HCT116 (cell line): ENCODE results near the gene MGAT4A. TPM values are rescaled to one million over a fixed set of nuclear protein-coding genes. Genes with fewer than 3 reads are reported as not detected.

Experiments used
- ATAC-seq: fragments of 200-7000 bp; cut with Tn5 transposase; 2 replicates; pipeline ENCODE4 v1.9.1; 2020; ENCODE audit warnings: mild to moderate bottlenecking, moderate library complexity
- BruUV-seq: library from RNA; stranded (reverse); fragments of 400-500 nt; replicated peaks from 2 replicates; lab custom pipeline; 2021; lab: Mats Ljungman, UMichigan
- CTCF ChIA-PET: fragments of 300-600 bp; sonication (Branson Sonifier 250); formaldehyde crosslinking; loops from one replicate; lab custom pipeline; 2021; ENCODE audit warnings: antibody characterized with exemption; lab: Charles Lee
- POLR2A ChIA-PET: fragments of 300-600, 350-600 bp; sonication (Branson Sonifier 250); formaldehyde crosslinking; loops from one replicate; lab custom pipeline; 2021; ENCODE audit warnings: antibody characterized with exemption; lab: Charles Lee
- RAD21 ChIA-PET, 2 experiments: fragments of 300-600 bp; sonication (Branson Sonifier 250); formaldehyde crosslinking; loops; one replicate each; lab custom pipeline; 2023; ENCODE audit warnings: low total read pairs in 2 of 2; ENCODE audit not compliant: uncharacterized antibody in 2 of 2, unreplicated experiment in 2 of 2, low non-redundant PET in 1 of 2; lab: Charles Lee
- DNase-seq: peaks from one replicate; pipeline ENCODE4 v3.0.0-alpha.2; 2010; ENCODE audit warnings: low read depth, low spot score
- H2AFZ ChIP-seq: fragments of 200-600 bp; shearing (Covaris generic), sonication (generic); 2 replicates; pipeline ENCODE4 v1.6.1; 2017; ENCODE audit warnings: low read depth, mixed run types, mixed read lengths, antibody characterized with exemption, low read length; ENCODE audit not compliant: poor library complexity, severe bottlenecking
- H3K27ac ChIP-seq: 2 replicates; pipeline ENCODE4 v1.5.1; 2012; ENCODE audit warnings: low read depth, low read length
- H3K27me3 ChIP-seq: fragments of 200-600 bp; sonication (generic); 2 replicates; pipeline ENCODE4 v1.6.1; 2016; ENCODE audit warnings: mixed run types, low read length, mixed read lengths; ENCODE audit not compliant: insufficient read depth
- H3K36me3 ChIP-seq, 2 experiments: fragments of 200-500 bp in 1 of 2; fragments of 200-600 bp in 1 of 2; sonication (Bioruptor generic) in 1 of 2; sonication (generic) in 1 of 2; 2 replicates each; pipeline versions ENCODE4 v1.5.1 to v1.6.1; 2014 to 2016; ENCODE audit warnings: low read length in 2 of 2, inconsistent platforms in 1 of 2, mixed read lengths in 1 of 2, mixed run types in 1 of 2; ENCODE audit not compliant: insufficient read depth in 2 of 2, control insufficient read depth in 1 of 2
- H3K4me1 ChIP-seq, 2 experiments: fragments of 200-600 bp in 1 of 2; sonication (generic) in 1 of 2; 2 replicates each; pipeline versions ENCODE4 v1.5.1 to v1.6.1; 2012 to 2017; ENCODE audit warnings: low read length in 2 of 2, inconsistent platforms in 1 of 2, mild to moderate bottlenecking in 1 of 2, mixed read lengths in 1 of 2, mixed run types in 1 of 2, moderate library complexity in 1 of 2; ENCODE audit not compliant: insufficient read depth in 2 of 2, control insufficient read depth in 1 of 2
- H3K4me2 ChIP-seq: fragments of 200-600 bp; sonication (generic); 2 replicates; pipeline ENCODE4 v1.6.1; 2017; ENCODE audit warnings: mixed run types, low read length, mixed read lengths
- H3K4me3 ChIP-seq, 2 experiments: fragments of 200-600 bp in 1 of 2; sonication (generic) in 1 of 2; replicated peaks in 1 of 2; 2 replicates each; pipeline ENCODE4 v1.5.1; 2011 to 2016; ENCODE audit warnings: low read length in 2 of 2, control low read depth in 1 of 2, low read depth in 1 of 2, mild to moderate bottlenecking in 1 of 2, mixed read lengths in 1 of 2, mixed run types in 1 of 2
- H3K79me2 ChIP-seq: fragments of 200-600 bp; sonication (generic); 2 replicates; pipeline ENCODE4 v1.6.1; 2017; ENCODE audit warnings: mild to moderate bottlenecking, mixed run types, low read length, moderate library complexity, mixed read lengths; ENCODE audit not compliant: insufficient read depth
- H3K9ac ChIP-seq: fragments of 200-600 bp; sonication (generic); 2 replicates; pipeline ENCODE4 v1.6.1; 2016; ENCODE audit warnings: low read length, mixed read lengths
- H3K9me2 ChIP-seq: fragments of 200-600 bp; sonication (generic), shearing (Covaris generic); 2 replicates; pipeline ENCODE4 v1.6.1; 2017; ENCODE audit warnings: mixed run types, mild to moderate bottlenecking, moderate library complexity; ENCODE audit not compliant: insufficient read depth
- H3K9me3 ChIP-seq, 2 experiments: fragments of 200-500 bp in 1 of 2; fragments of 200-600 bp in 1 of 2; sonication (Bioruptor generic) in 1 of 2; sonication (generic) in 1 of 2; 2 replicates each; pipeline ENCODE4 v1.6.1; 2014 to 2017; ENCODE audit warnings: low read length in 2 of 2, mixed read lengths in 2 of 2, inconsistent platforms in 1 of 2, low read depth in 1 of 2, mild to moderate bottlenecking in 1 of 2, mixed run types in 1 of 2, moderate library complexity in 1 of 2; ENCODE audit not compliant: control insufficient read depth in 1 of 2, insufficient read depth in 1 of 2
- H4K20me1 ChIP-seq: fragments of 200-600 bp; sonication (generic), shearing (Covaris generic); 2 replicates; pipeline ENCODE4 v1.6.1; 2017; ENCODE audit warnings: mixed run types, mild to moderate bottlenecking, moderate library complexity; ENCODE audit not compliant: insufficient read depth
- ELF1 ChIP-seq: IDR thresholded peaks from 2 replicates; pipeline ENCODE4 v1.6.1; 2012; ENCODE audit warnings: low read depth, borderline replicate concordance
- EZH2 ChIP-seq: fragments of 200-600 bp; sonication (generic); IDR thresholded peaks from 2 replicates; pipeline ENCODE4 v1.6.1; 2017; ENCODE audit warnings: antibody characterized with exemption, mixed run types
- REST ChIP-seq: IDR thresholded peaks from 2 replicates; pipeline ENCODE4 v1.6.1; 2012; ENCODE audit warnings: low read depth
- SP1 ChIP-seq: IDR thresholded peaks from 2 replicates; pipeline ENCODE4 v1.6.1; 2012; ENCODE audit warnings: low read depth
- SRF ChIP-seq: IDR thresholded peaks from 2 replicates; pipeline ENCODE4 v1.6.1; 2012; ENCODE audit warnings: low read depth
- TCF7L2 ChIP-seq: IDR thresholded peaks from 2 replicates; pipeline ENCODE4 v1.7.0; 2011; ENCODE audit warnings: borderline replicate concordance, inconsistent platforms; ENCODE audit not compliant: insufficient read depth, insufficient read length; ENCODE audit errors: extremely low read depth
- ZBTB33 ChIP-seq: IDR thresholded peaks from 2 replicates; pipeline ENCODE4 v1.6.1; 2011; ENCODE audit warnings: mild to moderate bottlenecking, low read length, moderate library complexity; ENCODE audit not compliant: insufficient replicate concordance; ENCODE audit errors: extremely low read depth
- ZFX ChIP-seq: fragments of 450-650 bp; IDR thresholded peaks from 2 replicates; pipeline ENCODE4 v1.6.1; 2017
- intact Hi-C: fragments of 100-400 bp; cut with micrococcal nuclease; formaldehyde crosslinking; loops from 2 replicates; pipeline ENCODE4 v1.10.0; 2022
- total RNA-seq: library from RNA; stranded (reverse); gene quantifications from one replicate; pipeline ENCODE4 v1.2.1, GENCODE V29; 2021; ENCODE audit not compliant: unreplicated experiment
- TF ChIP-seq, protein P1 (sequence below): IDR thresholded peaks from 2 replicates; pipeline ENCODE4 v1.6.1; 2012

The MGAT4A gene
- total RNA-seq, 1 experiment from 2014 or later, result 10.2 TPM

GRCh38 chr2:98777076-98777475, 46.1 kb upstream of the MGAT4A start (continued):
- no peak for TF ChIP-seq REST

GRCh38 chr2:98776136-98776535, 45.2 kb upstream of the MGAT4A start:
- Histone ChIP-seq H3K9ac (no peak overlapping the region), H3K4me2 (no peak overlapping the region), H3K4me3 (no peak overlapping the region), H3K79me2 (no peaks in the 10 kb centered on the region), H2AFZ (no peak overlapping the region), H4K20me1 (no peaks in the 10 kb centered on the region), H3K27ac (no peak overlapping the region), H3K27me3 (no peaks in the 10 kb centered on the region), H3K36me3 (no peaks in the 10 kb centered on the region), H3K9me3 (no peaks in the 10 kb centered on the region; a peak in 1 of 4 replicates), H3K9me2 (no peaks in the 10 kb centered on the region), H3K4me1 (peaks cover 0 to 5% of the 10 kb centered on the region in 2 experiments; a peak in 1 of 4 replicates)
- BruUV-seq, result no TSS peak
- DNase-seq (no peak), ATAC-seq (no peak)
- ChIA-PET CTCF (no interaction called here), POLR2A (no interaction called here), RAD21 (no interaction called here)
- TF ChIP-seq TCF7L2 (no peak), REST (no peak), ZBTB33 (no peak), SRF (no peak), ZFX (no peak), ELF1 (no peak), EZH2 (no peak), SP1 (no peak)
- TF ChIP-seq, protein P1, sequence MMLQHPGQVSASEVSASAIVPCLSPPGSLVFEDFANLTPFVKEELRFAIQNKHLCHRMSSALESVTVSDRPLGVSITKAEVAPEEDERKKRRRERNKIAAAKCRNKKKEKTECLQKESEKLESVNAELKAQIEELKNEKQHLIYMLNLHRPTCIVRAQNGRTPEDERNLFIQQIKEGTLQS, result no peak
- intact Hi-C loops, result no loop called here
